A549 (cell line): Measurements from ENCODE around the gene PYGL.

Experiments used
- ATOH8 ChIP-seq: fragments of 250-450 bp; sonication (Bioruptor Pico); IDR thresholded peaks from 2 replicates; pipeline ENCODE4 v1.5.0; 2020; ENCODE audit warnings: low read depth, mild to moderate bottlenecking, moderate library complexity
- CTCF ChIP-seq: fragments of >200 bp; sonication (Bioruptor Twin); formaldehyde crosslinking; IDR thresholded peaks from 3 replicates; pipeline ENCODE4 v1.5.1; 2016

- TF ChIP-seq CTCF (no peak), ATOH8 (CRISPR knock-in tag) (peak; percentile 89; the same call in 1 of the 2 replicates)
Observed at GRCh38 chr14:50937800-50938199, 6.5 kb downstream of the PYGL start.
